HT1080 (cell line): ENCODE results near the gene FILIP1. TPM values are rescaled to one million over a fixed set of nuclear protein-coding genes. Genes with fewer than 3 reads are reported as not detected.
A peak's percentile ranks its signal among the peaks of the same experiment; 100 is the strongest.
"Not testable (repeated sequence)": the region's sequence is repeated elsewhere in the genome, so short reads cannot be mapped to it uniquely, and the experiment has no call there.

ENCODE experiments used
- DNase-seq: peaks from one replicate; pipeline ENCODE4 v3.0.0-alpha.2; 2015; ENCODE audit warnings: low read depth
- total RNA-seq: library from RNA; depleted of rRNA; stranded (reverse); fragments of >200 nt; shearing (Covaris generic); gene quantifications from 2 replicates; pipeline ENCODE4 v1.2.3, GENCODE V29; 2014

FILIP1 gene
- total RNA-seq, 1 experiment from 2014 or later: 0.85 TPM

DNA sequence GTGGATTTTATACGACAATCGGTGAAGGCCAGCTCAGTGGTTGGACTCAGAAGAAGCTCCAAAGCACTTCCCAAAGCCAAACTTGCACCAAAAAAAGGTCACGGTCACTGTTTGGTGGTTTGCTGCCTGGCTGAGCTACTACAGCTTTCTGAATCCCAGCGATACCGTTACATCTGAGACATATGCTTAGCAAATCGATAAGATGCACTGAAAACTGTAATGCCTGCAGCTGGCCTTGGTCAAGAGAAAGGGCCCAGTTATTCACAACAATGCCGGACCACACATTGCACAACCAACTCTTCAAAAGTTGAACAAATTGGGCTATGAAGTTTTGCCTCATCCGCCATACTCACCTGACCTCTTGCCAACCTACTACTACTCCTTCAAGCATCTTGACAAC, 70.2 kb downstream of the FILIP1 start:
- no peak for DNase-seq

DNA sequence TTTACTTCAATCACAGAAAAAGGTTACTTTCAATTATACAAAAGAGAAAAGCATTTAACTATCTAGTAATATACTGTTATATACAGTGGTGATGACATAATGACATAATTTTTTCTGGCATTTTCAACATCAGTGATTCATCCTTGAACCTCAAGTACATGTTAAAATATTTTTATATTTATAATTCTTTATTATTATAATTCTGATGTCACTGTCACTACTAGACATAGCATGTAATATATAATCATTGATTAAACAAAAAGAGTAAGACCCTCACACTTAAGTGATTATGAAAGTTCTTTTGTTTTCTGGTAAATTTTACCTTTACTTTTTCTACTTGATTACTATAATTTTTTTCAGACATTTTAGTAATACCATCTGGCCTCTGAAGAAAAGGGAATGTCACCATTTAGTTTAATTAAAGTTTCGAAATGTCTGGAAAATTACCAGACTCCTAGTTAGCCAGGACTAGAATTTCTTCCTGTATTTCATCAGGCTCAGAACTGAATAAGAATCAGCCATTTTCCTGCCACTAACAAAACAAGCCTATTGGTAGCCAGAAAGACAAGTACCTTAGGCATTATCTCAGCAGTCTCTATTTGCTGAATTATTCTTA, 71.5 kb downstream of the FILIP1 start:
- no peak for DNase-seq

DNA sequence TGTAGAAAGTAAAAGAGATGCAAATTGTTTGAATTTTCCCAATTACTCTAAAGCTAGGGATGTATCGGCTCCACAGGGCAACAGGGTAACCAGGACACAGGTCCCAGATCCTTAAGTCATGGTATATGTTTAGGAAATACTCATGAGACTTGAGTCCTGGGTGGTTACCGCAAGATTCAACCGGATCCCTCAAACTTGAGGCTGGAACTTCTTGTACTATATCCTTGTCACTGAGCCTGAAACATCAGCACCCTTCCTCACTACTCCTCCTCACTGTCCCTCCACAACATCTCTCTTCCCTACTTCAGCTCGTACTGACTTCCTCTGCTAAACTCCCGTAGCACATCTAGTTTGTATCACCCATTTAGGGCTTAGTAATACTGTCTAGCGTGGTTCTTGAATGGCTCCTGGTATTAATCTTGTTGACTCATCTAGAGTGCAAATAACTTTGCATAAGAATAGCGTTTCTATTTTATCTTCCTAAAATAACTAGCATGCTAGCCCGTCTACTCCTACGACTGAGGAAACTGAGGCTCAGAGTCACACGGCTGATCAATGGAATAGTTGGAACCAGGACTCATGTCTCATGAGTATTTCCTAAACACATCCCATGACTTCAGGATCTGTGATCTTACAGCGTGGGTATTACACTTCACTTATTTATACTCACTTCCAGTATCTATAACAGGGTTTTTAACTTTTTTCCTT, 72.1 kb downstream of the FILIP1 start:
- DNase-seq: no peak

DNA sequence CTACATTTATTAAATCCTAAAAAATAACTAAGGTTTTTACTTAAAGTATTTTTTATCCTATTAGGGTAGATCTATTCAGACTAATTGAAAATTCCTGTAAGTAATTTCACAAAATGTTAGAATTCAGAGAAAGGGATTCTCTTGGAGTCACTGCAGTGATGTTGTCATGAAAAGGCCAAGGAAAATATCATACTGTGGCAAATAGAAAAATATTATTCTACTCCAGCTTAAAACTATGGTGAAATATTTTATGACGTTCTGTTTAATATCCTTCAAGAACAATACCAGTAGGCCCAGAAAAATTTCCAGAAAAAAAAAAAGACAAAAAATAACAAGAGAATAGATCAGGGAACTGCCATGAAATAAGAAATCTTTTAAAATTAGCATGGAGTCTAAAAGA, 73.6 kb downstream of the FILIP1 start:
- no peak for DNase-seq

DNA sequence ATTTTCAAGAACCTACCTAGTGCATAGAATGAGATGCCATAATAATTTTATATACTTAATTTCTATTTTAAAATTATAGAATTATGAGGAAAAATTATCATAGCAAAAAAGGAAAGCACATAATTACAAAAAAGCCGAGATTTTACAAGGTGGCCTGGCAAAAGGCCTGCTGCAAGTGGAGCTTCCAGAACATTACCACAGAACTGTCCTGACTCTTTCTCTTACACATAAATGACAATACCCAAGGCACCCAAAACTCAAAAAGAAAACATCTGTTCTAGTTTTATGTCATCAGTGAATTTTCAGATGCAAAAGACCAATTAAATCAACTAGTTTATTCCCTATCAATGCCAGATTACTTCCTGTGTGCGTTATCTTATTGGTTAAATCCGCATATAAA, 74.2 kb downstream of the FILIP1 start:
- no peak for DNase-seq

DNA sequence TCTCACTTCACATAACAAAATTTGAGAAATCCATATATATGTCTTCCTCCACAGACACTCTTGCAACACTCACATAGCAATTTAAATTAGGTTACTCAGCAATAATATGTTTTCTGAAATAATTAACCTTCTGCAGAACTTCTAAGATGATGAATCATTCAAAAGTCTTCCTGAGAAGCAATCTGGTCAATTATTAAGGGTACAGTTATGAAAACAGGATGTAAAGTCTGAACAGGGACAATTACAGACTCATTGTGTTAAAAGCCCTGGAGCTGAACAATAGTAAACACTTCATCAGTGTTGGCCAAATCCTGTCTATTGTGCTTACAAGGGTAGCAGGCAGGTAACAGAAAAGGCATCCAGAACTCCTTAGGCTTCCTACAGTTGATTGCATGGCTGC, 75.4 kb downstream of the FILIP1 start:
- DNase-seq: peak; percentile 44

DNA sequence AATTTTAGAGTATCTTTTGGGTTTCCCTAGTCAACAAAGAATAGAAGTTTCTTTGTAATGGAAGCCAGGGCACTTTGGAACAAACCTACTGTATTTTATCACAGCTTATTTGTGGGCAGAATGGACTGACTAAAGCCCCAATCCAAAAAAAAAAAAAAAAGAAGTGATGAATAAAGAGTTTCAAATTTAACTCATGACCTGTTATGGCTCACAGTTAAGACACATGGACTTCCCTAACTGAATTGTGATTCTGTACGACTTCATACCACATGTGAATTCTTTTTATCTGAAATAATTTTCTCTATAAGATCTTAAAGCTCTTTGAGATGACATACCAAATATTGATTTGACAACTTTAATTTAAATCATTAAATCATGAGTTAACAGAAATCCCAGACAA, 77.2 kb downstream of the FILIP1 start:
- DNase-seq: no peak

DNA sequence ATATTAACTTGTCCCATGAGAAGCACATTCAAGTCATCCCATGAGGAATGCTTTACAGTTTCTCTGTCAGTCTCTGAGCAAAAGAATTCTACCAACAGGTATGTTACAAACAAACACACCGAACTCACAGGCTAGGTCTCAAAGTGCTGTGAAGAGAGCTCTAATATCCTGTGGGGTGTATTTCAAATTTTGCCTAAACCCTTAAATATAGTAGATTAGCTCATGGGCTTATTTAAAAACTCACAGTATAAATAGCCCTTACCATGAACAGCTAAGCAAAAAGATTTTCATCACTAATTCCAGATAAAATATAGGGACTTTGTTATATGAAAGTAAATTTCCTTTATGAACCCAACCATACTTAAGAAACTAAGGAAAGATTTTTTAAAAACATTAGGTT, 77.8 kb downstream of the FILIP1 start:
- no peak for DNase-seq

DNA sequence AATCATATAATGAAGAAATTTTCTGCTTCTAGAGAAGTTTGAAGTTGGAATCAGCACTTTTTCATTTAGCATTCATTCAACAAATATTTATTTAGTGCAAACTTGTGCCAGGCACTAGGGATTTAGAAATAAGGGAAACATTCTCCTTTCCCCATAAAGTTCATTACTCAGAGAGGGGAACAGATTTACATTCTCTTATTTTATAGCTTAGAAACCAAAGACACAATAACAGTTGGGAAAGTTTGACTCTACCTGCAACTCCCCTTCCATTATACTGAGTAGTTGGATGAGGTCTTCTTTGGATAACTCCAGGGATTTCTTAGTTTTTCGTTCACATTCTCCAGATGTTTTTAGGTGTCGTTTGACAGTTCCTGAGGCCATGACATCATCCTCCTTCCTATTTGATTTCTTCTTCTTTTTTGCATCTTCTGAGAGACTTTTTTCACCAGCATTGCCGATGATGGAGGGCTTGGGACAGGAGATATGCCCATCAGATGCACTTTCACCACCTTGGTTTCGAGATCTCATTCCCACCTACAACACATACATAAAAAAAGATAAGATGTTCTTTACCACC, 79.1 kb downstream of the FILIP1 start:
- DNase-seq: no peak

DNA sequence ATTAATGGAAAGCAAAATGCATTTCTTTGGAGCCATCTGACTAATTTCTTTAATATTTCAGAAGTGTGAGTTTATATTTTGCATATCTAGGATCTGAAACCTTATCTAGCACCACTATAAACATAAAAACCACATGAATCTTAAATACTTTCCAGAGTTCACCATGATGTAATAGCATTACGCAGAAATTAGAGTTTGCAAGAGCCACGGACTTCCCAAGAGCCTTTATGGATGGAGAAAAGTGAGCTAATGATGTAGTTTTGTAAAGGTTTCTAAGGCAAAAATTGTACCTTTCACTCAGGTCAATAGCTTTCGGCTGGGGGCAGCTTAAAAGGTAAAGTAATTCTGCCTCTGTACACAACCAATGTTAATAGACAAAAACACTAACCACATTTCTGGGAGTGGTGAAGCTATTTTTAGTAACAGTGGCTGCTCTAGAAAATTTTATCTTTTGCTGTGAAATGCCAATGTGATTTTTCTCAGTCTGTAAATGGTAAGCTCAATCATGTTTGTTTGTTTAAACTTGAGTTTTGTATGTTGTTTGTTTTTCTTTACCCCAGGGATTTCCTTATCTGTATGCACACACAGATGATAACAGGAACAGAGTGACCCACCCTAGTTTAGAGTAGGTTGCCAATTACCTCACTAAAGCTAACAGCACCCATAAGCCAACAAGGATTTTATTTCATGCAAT, 80.5 kb downstream of the FILIP1 start:
- DNase-seq: no peak

DNA sequence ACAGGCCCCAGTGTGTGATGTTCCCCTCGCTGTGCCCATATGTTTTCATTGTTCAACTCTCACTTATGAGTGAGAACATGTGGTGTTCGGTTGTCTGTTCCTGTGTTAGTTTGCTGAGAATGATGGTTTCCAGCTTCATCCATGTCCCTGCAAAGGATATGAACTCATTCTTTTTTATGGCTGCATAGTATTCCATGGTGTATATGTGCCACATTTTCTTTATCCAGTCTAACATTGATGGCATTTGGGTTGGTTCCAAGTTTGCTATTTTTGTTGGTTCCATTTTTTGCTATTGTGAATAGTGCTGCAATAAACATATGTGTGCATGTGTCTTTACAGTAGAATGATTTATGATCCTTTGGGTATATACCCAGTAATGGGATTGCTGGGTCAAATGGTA, 83.0 kb downstream of the FILIP1 start:
- not testable (repeated sequence) for DNase-seq

DNA sequence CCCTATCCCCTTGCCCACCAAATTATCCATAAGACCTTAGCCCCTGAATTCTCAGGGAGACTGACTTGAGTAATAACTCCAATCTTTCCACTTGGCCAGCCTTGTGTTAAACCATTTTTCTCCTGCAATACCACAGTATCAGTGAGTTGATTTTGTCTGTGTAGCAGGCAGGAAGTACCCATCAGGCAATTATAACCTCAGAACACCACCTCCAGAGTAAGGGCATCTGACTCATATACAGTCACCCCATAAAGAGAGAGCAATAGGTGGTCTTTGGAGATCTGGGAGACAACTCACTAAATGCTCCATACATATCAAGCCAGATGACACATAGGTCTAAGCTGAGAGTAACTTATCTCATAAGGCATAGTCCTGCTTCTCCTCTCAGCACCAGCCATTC, 83.7 kb downstream of the FILIP1 start:
- peak; percentile 89 for DNase-seq

DNA sequence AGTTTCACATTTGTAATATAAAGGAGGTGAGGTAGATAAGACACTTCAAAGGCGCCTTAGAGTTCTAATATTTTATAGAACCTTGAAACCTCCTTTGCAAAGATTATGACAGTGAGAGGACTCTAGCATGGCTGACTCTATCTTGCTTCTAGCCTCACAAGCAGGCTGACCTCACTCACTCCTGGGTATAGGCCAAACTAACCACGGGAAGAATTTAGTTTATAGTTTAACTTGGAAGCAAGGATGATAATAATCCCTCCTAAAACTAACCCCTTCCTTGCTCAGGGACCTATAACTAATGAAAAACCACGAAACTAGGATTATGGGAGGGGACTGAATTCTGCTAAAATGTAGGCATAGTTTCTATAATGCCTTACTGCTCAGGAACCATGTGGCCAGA, 84.3 kb downstream of the FILIP1 start:
- DNase-seq: no peak

DNA sequence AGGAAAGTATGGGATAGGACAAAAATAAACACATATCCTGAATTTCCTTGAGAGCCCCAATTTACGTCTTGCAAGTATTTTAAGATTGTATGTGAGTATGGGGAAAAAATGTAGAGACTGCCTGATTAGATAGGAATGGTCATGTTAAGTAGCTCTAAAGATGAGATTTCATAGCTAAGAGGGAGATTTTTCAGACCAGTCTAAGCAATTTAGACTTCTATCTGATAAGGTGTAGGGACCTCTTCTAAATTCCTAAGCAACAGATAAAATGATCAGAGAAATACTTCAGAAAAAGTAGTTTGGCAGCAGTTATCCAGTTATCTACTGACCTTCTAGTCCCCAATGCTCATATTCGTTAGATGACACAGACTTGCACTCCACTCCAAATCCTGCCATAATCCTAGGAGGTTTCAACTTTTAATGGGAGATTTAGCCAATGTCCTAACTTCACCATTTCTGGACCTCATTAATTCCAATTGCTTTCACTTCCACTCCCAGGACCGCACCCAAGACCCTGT, 90.0 kb downstream of the FILIP1 start:
- no peak for DNase-seq

DNA sequence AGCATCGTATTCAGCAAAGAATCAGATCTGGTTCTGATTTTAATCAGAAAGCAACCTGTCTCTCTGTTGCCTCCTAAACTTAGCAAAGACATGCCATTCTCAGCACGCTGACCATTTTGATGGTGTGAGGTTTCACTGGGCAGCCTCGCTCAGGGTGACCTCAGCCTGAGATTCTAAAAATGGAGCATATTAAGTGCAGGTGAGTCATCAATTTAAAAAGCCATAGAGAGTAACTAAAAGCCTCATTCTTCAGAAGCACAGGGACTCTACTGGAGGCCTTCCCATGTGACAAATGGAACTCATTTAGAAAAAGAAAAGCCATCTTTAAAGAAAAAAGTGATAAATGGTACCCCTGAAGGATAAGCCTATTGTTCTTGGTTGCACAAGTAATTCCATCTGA, 91.3 kb downstream of the FILIP1 start:
- DNase-seq: peak; percentile 79

DNA sequence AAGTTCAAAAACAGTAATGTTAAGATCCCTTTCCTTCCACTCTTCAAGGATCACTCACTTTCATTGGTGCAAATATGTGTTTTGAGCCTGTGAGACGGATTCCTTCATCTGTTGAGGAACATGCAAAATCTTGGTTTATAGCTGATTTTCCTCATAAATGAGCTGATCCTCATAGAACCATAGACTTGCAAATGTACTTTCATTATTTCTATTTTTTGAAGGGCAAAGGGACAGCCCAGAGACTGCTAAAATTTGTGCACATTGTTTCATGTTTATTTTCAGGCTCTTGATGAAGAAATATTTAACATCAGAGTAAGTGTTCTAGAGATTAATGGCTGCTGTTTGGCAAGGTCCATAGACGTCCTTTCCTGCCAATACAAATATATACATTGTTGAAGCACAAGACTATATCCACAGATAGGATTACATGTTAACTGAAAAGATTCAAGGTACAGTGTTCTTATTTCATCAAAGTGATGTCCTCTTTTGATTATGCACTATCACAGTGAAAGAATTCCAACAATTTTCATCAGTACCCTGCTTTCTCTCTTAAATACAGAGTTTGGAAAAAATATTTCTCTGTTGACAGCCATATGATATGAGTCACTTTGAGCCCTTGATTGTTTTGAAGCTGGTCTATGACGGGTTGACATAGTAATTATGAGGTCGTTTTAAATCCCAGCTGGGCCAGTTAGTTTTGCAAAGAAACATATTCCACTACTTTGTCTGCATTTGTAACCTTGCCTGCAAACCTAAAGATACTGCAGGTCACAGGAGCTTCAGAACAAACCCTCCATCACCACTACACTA, 95.7 kb downstream of the FILIP1 start:
- peak; percentile 18 for DNase-seq

DNA sequence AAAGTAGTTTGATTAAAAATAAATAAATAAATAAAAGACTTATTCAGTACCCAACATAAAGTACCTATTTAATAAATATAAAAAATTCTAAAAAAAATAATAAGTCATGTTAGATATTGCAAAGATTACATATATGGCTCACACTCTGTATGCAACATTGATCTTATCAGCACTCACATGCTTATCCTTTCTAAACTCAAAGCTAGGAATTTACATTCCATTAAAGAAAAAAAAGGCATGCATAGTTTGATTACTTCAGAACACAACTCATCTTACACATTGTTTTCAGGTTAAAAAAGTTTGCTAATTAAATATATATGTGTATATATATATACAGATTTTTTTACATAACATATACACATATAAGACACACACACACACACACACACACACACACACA, 96.4 kb downstream of the FILIP1 start:
- DNase-seq: no peak

DNA sequence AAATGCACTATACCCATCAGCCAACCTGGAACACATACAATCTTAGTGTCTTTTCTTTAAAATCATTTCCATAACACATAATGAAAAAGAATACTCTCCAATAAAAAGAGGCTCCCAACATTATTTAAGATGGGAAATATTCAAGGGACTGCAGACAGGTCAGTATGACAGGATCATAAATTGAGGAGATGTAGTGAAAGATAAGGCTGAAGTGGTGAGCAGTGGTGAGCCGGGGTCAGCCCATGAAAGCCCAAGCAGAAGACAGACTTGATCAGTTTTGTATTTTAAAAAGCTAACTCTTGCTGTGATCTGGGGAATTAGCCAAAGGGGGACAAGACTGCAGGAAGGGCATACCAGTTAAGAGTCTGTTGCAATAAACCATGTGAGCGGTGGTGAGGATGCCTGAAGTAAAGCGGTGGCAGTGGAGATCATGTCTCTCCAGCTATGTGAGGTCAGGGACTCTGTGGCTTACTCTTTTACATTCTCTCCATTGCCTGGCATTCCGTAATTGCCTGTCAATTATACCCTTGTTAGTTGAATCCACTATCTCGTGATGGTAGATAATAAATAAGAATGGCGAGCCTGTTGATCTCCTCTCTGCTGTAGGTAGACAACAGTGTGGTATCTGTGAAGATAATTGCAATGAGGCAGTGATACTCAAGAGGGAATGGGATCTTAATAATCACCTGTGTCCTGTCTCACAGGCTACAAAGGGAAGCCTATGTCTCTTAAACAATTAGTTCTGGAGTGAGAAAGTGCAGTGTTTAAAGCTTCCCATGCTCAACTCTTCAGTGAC, 97.4 kb downstream of the FILIP1 start:
- no peak for DNase-seq

DNA sequence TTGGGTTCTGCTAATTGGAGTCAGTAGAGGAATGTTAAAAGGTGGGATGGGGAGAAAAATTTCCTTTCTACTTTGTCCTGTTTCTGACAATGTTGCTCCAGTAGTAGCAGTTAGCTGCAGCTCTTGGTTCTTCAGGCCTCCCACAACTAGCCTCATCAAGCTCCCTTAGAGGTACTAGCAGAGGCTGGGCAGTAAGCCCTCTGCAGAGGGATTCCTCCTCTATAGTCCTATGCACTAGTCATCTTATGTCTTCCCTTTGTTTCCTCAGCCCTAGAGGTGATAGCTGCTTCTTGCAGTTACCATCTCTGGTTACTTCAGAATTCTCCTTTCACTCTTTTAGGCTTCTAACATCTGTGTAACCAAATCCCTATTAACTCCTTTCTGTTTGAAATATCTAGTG, 99.8 kb downstream of the FILIP1 start:
- no peak for DNase-seq

DNA sequence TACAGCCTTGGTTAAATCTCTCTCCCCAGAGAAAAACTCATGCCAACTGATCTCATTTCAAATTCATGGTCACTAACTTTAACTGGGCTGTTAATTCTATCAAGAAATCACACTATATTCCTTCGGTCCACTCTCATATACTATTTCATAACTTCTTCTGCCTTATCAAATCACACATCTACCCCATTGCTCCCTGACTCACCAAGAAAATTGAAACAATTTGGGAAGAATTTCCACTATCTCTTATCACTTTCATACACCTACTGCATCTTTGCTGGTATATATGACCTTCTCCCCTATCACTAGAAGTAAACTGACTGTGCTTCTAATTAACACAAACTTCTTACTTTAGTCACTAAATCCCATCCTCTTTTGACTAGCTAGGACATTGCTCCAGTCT, 102.3 kb downstream of the FILIP1 start:
- DNase-seq: no peak
